K562 (cell line): Measurements from ENCODE around the gene IFT81. TPM values are rescaled to one million over a fixed set of nuclear protein-coding genes. Genes with fewer than 3 reads are reported as not detected.

Source experiments
- ATAC-seq: fragments of 200-7000 bp; cut with Tn5 transposase; 3 replicates; pipeline ENCODE4 v1.9.1; 2020; ENCODE audit warnings: moderate library complexity
- BruUV-seq: library from RNA; stranded (reverse); fragments of 400-500 nt; replicated peaks from 2 replicates; lab custom pipeline; 2021; lab: Mats Ljungman, UMichigan
- CTCF ChIA-PET: fragments of 300-600 bp; formaldehyde crosslinking; extraction: SDS; loops from one replicate; lab custom pipeline; 2021; ENCODE audit warnings: low intra/inter-chr PET ratio; lab: Yijun Ruan, JAX
- POLR2A ChIA-PET: fragments of 300-600, 350-650 bp; sonication (Branson Sonifier 250); formaldehyde crosslinking; extraction: SDS; loops from one replicate; lab custom pipeline; 2021; ENCODE audit warnings: antibody characterized with exemption, inconsistent platforms; lab: Yijun Ruan, JAX
- DNase-seq, 4 experiments: peaks; one replicate each; pipeline versions ENCODE4 v3.0.0 to v3.0.0-alpha.2; 2011 to 2018; ENCODE audit warnings: low spot score in 3 of 4, mixed read lengths in 3 of 4; ENCODE audit errors: extremely low read depth in 1 of 4
- FAIRE-seq: peaks from 2 replicates; lab custom pipeline; 2011; peaks lifted over from hg19 to GRCh38; lab: Jason Lieb, UNC
- H2AFZ ChIP-seq: 2 replicates; pipeline ENCODE4 v1.6.0; 2011; ENCODE audit warnings: low read depth, low read length, control low read depth, inconsistent platforms
- H3K27ac ChIP-seq: fragments of 200-600 bp; 3 replicates; pipeline ENCODE4 v1.8.0; 2011; ENCODE audit warnings: low read depth, mild to moderate bottlenecking, control low read depth, inconsistent platforms, low read length, moderate library complexity, mixed read lengths; ENCODE audit errors: extremely low read depth
- H3K27me3 ChIP-seq, 2 experiments: fragments of 300-600 bp in 1 of 2; 2 replicates in 1 of 2; 3 replicates in 1 of 2; pipeline versions ENCODE4 v1.6.0 to v1.8.0; 2011; ENCODE audit warnings: inconsistent platforms in 2 of 2, low read length in 2 of 2, mild to moderate bottlenecking in 1 of 2, mixed read lengths in 1 of 2, moderate library complexity in 1 of 2; ENCODE audit not compliant: control insufficient read depth in 2 of 2, insufficient read depth in 2 of 2
- H3K36me3 ChIP-seq: fragments of 300-600 bp; 3 replicates; pipeline ENCODE4 v1.8.0; 2011; ENCODE audit warnings: mild to moderate bottlenecking, low read length, inconsistent platforms; ENCODE audit not compliant: control insufficient read depth, insufficient read depth
- H3K4me1 ChIP-seq, 2 experiments: fragments of 200-600 bp in 1 of 2; replicated peaks in 1 of 2; 2 replicates in 1 of 2; 3 replicates in 1 of 2; pipeline versions ENCODE4 v1.5.1 to v1.8.0; 2011; ENCODE audit warnings: inconsistent platforms in 2 of 2, low read length in 2 of 2, mild to moderate bottlenecking in 1 of 2, mixed read lengths in 1 of 2, moderate library complexity in 1 of 2; ENCODE audit not compliant: control insufficient read depth in 2 of 2, insufficient read depth in 2 of 2
- H3K4me2 ChIP-seq: 2 replicates; pipeline ENCODE4 v1.6.1; 2011; ENCODE audit warnings: low read length, control low read depth, inconsistent platforms, mixed read lengths; ENCODE audit not compliant: insufficient read depth
- H3K4me3 ChIP-seq: fragments of 200-600 bp; sonication (generic), shearing (Covaris generic); 2 replicates; pipeline ENCODE4 v1.5.1; 2016; ENCODE audit warnings: control low read depth, inconsistent platforms
- H3K79me2 ChIP-seq: fragments of 200-600 bp; 3 replicates; pipeline ENCODE4 v1.8.0; 2011; ENCODE audit warnings: low read length, inconsistent platforms; ENCODE audit not compliant: control insufficient read depth, insufficient read depth
- H3K9ac ChIP-seq, 2 experiments: 2 replicates each; pipeline versions ENCODE4 v1.6.0 to v1.6.1; 2011; ENCODE audit warnings: low read depth in 2 of 2, low read length in 2 of 2, control low read depth in 1 of 2, inconsistent platforms in 1 of 2, mild to moderate bottlenecking in 1 of 2, mixed read lengths in 1 of 2; ENCODE audit not compliant: insufficient read depth in 1 of 2
- H3K9me1 ChIP-seq: one replicate; pipeline ENCODE4 v1.6.0; 2011; ENCODE audit warnings: inconsistent platforms, mild to moderate bottlenecking, low read length, moderate library complexity; ENCODE audit not compliant: control insufficient read depth, insufficient read depth
- H3K9me3 ChIP-seq: replicated peaks from 2 replicates; pipeline ENCODE4 v1.5.1; 2011; ENCODE audit warnings: low read depth, low read length, inconsistent platforms; ENCODE audit not compliant: control insufficient read depth, insufficient read depth
- H4K20me1 ChIP-seq: replicated peaks from 2 replicates; pipeline ENCODE4 v1.6.1; 2011; ENCODE audit warnings: low read length, inconsistent platforms, mixed read lengths; ENCODE audit not compliant: control insufficient read depth, insufficient read depth
- BRF1 ChIP-seq: IDR thresholded peaks from 3 replicates; pipeline ENCODE4 v1.6.1; 2011; ENCODE audit warnings: borderline replicate concordance, mild to moderate bottlenecking; ENCODE audit not compliant: insufficient read length; ENCODE audit errors: extremely low read depth
- CAMTA2 ChIP-seq: fragments of 250-450 bp; sonication (Bioruptor Pico); conservative IDR thresholded peaks from 2 replicates; pipeline ENCODE4 v1.5.1; 2022
- CBX5 ChIP-seq: IDR thresholded peaks from 2 replicates; pipeline ENCODE4 v1.6.1; 2014; ENCODE audit warnings: low read depth, borderline replicate concordance
- DIDO1 ChIP-seq: fragments of 450-650 bp; IDR thresholded peaks from 2 replicates; pipeline ENCODE4 v1.6.1; 2016; ENCODE audit warnings: low read depth, missing biosample characterization, missing genetic modification characterization
- EP400 ChIP-seq: fragments of 450-650 bp; IDR thresholded peaks from 2 replicates; pipeline ENCODE4 v1.6.1; 2017; ENCODE audit warnings: antibody characterized with exemption, mild to moderate bottlenecking, moderate library complexity
- ETV1 ChIP-seq: fragments of 450-650 bp; conservative IDR thresholded peaks from 2 replicates; pipeline ENCODE4 v1.6.1; 2016; ENCODE audit warnings: missing genetic modification characterization, control low read depth, low read depth, missing compliant biosample characterization
- FOXJ2 ChIP-seq: fragments of 200-800 bp; sonication (Bioruptor generic); IDR thresholded peaks from 2 replicates; pipeline ENCODE4 v1.6.1; 2016; ENCODE audit warnings: missing genetic modification characterization, missing compliant biosample characterization
- MEF2D ChIP-seq: conservative IDR thresholded peaks from 2 replicates; pipeline ENCODE4 v1.6.1; 2016; ENCODE audit warnings: low read depth, missing genetic modification characterization, missing compliant biosample characterization
- NR4A1 ChIP-seq, 2 experiments: fragments of 250-450 bp in 1 of 2; fragments of 450-650 bp in 1 of 2; sonication (Bioruptor Pico) in 1 of 2; IDR thresholded peaks; 2 replicates each; pipeline versions ENCODE4 v1.4.0 to v1.6.1; 2016 to 2020; ENCODE audit warnings: mild to moderate bottlenecking in 2 of 2, missing compliant biosample characterization in 1 of 2, missing genetic modification characterization in 1 of 2, moderate library complexity in 1 of 2
- PTRF ChIP-seq: fragments of 450-650 bp; IDR thresholded peaks from 2 replicates; pipeline ENCODE4 v1.6.1; 2016; ENCODE audit warnings: mild to moderate bottlenecking, missing genetic modification characterization, missing compliant biosample characterization
- SUPT5H ChIP-seq: fragments of 450-650 bp; IDR thresholded peaks from 2 replicates; pipeline ENCODE4 v1.6.1; 2016
- XRCC4 ChIP-seq: IDR thresholded peaks from one replicate; pipeline ENCODE4 v1.6.1; 2011; ENCODE audit not compliant: insufficient read depth, insufficient read length; ENCODE audit errors: extremely low read depth
- ZFX ChIP-seq: sonication (generic); formaldehyde crosslinking; IDR thresholded peaks from 2 replicates; pipeline ENCODE4 v1.8.0; 2022; ENCODE audit warnings: mild to moderate bottlenecking, missing genetic modification reagents, moderate library complexity
- ZNF561 ChIP-seq: fragments of 450-650 bp; formaldehyde crosslinking; conservative IDR thresholded peaks from 2 replicates; pipeline ENCODE4 v1.4.0; 2020; ENCODE audit warnings: mild to moderate bottlenecking, moderate library complexity
- ZNF609 ChIP-seq: sonication (generic); formaldehyde crosslinking; IDR thresholded peaks from 2 replicates; pipeline ENCODE4 v1.8.1; 2023; ENCODE audit warnings: missing genetic modification reagents, mild to moderate bottlenecking, borderline replicate concordance
- WGBS: fragments of 100-300 bp; shearing (Covaris generic); methylation state at CpG from one replicate; pipeline ENCODE4 v1.1.6; 2016; ENCODE audit warnings: low coverage, mixed read lengths; ENCODE audit not compliant: insufficient coverage; ENCODE audit errors: missing lambda C conversion rate; 5-methylcytosine and 5-hydroxymethylcytosine counted together
- in situ Hi-C: fragments of 300-500 bp; cut with MboI; formaldehyde crosslinking; loops from 4 replicates; pipeline ENCODE4 v1.15.0; 2018; ENCODE audit warnings: inconsistent platforms, mixed read lengths
- intact Hi-C: fragments of 100-400 bp; cut with micrococcal nuclease; formaldehyde crosslinking; loops from 2 replicates; pipeline ENCODE4 v1.14.2; 2022
- polyA plus RNA-seq, 8 experiments: library from polyadenylated mRNA; depleted of rRNA in 4 of 8; stranded (reverse) in 5 of 8; unstranded in 3 of 8; fragments of >200 nt; fragmentation: Nextera tagmentation in 2 of 8; fragmentation: Illumina TruSeq in 1 of 8; extraction: Ambion mirVana in 2 of 8; extraction: Trizol in 1 of 8; gene quantifications; 2 replicates each; pipeline versions ENCODE4 v1.2.1 to v1.2.3, GENCODE V29; 2011 to 2014; ENCODE audit warnings: inconsistent platforms in 1 of 8, missing spikeins in 1 of 8
- total RNA-seq, 7 experiments: library from RNA; depleted of rRNA in 6 of 7; stranded (reverse); fragments of >200 nt in 6 of 7; fragmentation: Illumina TruSeq in 2 of 7; extraction: Trizol in 2 of 7; gene quantifications; 2 replicates each; pipeline versions ENCODE4 v1.2.1 to v1.2.3, GENCODE V29; 2011 to 2021; ENCODE audit warnings: low replicate concordance in 1 of 7

Gene IFT81
- total and polyA plus RNA-seq, 9 of the 15 experiments (the other 6 are each of a cell fraction or from before 2014, with no cell fraction given), result 2.8 to 11.9 (median 7.9) TPM

- no TSS peak for BruUV-seq
- no peak for FAIRE-seq
- H3K4me1 ChIP-seq, result peaks cover 24 to 42% of the 10 kb centered on the region in 2 experiments
- intact Hi-C loops, result no loop called here
- H3K9me1 ChIP-seq, result no peaks in the 10 kb centered on the region
- no peaks in the 10 kb centered on the region for H3K27me3 ChIP-seq
- ChIA-PET CTCF (interaction anchor here (0.5 kb wide), 1 partner anchor 18 kb away, joined by 3 read pairs; no protein-coding TSS in a partner anchor), POLR2A (interaction anchor here (1.4 kb wide), 1 partner anchor 11 kb away, joined by 6 read pairs; no protein-coding TSS in a partner anchor)
- in situ Hi-C loops, result loop anchor here (10.0 kb wide), 1 partner anchor 504 kb away; no protein-coding TSS in a partner anchor
- H2AFZ ChIP-seq, result no peak overlapping the region
- H3K4me2 ChIP-seq, result no peak overlapping the region
- no peaks in the 10 kb centered on the region for H3K36me3 ChIP-seq
- no peak overlapping the region; a peak in 1 of 4 replicates for H3K9ac ChIP-seq
- ATAC-seq, result no peak
- H3K9me3 ChIP-seq, result no peaks in the 10 kb centered on the region; the same call in 1 of the 2 replicates
- no peak overlapping the region for H3K27ac ChIP-seq
- no peaks in the 10 kb centered on the region for H3K79me2 ChIP-seq
- H4K20me1 ChIP-seq, result no peaks in the 10 kb centered on the region
- WGBS, result 57% methylated on average over 8 of the region's 8 CpGs
- no peak overlapping the region for H3K4me3 ChIP-seq
- DNase-seq, result no peak
- TF ChIP-seq PTRF (tag) (no peak), DIDO1 (no peak), BRF1 (no peak), ZFX (CRISPR knock-in tag) (no peak), ETV1 (no peak), EP400 (no peak), MEF2D (tag) (no peak), ZNF609 (no peak), XRCC4 (no peak), NR4A1 (CRISPR knock-in tag; IDR thresholded peaks at IDR 0.05) (no peak), NR4A1 (tag; IDR thresholded peaks at IDR 0.05) (no peak), SUPT5H (no peak), CAMTA2 (no peak), CBX5 (no peak), FOXJ2 (tag) (no peak), ZNF561 (CRISPR knock-in tag) (no peak)
Measured at GRCh38 chr12:110090266-110091135, 33.7 kb upstream of the IFT81 start.
